Cortex of kidney (tissue), 1 donor: ENCODE measurements around the gene SRP72.

ENCODE experiments used
- DNase-seq: peaks from one replicate; lab custom pipeline; 2025; lab: John Stamatoyannopoulos, UW

Gene SRP72

DNA sequence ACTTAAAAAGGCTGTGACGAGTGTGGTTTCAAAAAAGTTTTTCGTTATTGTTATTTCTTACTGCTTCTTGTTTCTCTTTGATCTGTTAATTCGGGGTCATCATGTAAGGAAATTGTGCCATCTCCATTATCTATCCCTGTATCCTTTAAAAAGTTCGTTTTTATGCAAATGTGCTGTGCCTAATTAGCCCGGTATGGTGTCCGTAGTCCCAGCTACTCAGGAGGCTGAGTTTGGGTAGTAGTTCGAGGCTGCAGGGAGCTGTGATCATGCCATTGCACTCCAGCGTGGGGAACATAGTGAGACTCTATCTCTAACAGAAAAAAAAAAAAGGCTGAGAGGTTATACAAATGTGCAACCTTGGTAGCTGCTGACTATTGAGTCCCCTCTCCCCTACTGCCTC lies 83.2 kb downstream of the SRP72 start:
- no peak for DNase-seq

DNA sequence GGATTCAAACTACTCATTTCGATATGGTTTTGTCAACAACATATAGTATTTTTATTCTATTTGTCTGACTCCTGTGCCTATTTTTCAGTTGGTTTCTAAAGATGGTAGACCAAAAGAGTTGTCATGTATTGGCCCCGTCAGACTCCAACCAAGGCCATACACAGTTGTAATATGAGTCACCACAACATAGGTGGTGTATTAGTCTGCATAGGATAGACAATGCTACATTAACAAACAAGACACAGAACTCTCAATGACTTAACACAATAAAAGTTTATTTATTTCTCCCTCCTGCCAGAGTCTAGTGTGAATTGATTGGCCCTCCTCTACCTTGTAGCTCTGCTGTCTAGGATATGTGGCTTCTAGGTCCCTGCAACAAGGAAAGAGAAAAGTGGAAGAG lies 84.1 kb downstream of the SRP72 start:
- DNase-seq = no peak

DNA sequence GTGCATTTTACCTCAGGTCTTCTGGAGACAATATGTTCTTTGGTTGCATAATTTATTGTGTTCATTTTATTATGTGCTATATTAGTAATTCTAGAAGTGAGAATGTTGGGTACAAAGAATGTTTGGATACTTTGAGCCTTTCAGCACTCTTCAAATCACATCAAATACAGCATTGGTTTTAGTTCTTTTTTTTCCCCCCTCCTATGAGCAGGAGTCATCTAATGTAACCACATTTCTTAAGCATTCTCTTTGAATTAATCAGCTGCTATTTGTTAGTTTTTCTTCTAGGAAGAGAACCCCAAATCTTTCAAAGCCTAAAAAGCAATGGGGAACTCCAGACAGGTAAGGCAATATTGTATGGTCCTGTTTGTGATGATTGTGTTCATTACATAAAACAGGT lies 84.9 kb downstream of the SRP72 start:
- DNase-seq = no peak
